Astrocyte (in vitro differentiated cells and primary cell): ENCODE results near the gene SRGAP1.

ENCODE experiments used
- CTCF ChIP-seq: IDR thresholded peaks from 2 replicates; pipeline ENCODE4 v1.5.1; 2011; ENCODE audit warnings: low read depth, mild to moderate bottlenecking, inconsistent platforms, low read length, moderate library complexity; ENCODE audit not compliant: insufficient read depth
- EZH2 ChIP-seq: IDR thresholded peaks from 2 replicates; pipeline ENCODE4 v1.6.1; 2012; ENCODE audit warnings: mild to moderate bottlenecking, low read length, inconsistent platforms; ENCODE audit not compliant: insufficient read depth

- no peak for TF ChIP-seq CTCF
- no peak for TF ChIP-seq EZH2
Measured at GRCh38 chr12:63968673-63969072, 124.2 kb downstream of the SRGAP1 start.
